ENCODE results near the gene ZBTB4.

The ZBTB4 gene

GRCh38 chr17:7462474-7463371 lies 16.7 kb downstream of the ZBTB4 start:
- TF ChIP-seq SIN3A (IDR thresholded peaks at IDR 0.05; ENCODE audit: borderline replicate concordance, insufficient read depth, low read length): no peak
- 0 out of 2 replicates have a peak, but pooled peaks have one; percentile 5 for TF ChIP-seq POLR2AphosphoS5 (IDR thresholded peaks at IDR 0.05; ENCODE audit: low read depth, low read length)
- no peak for TF ChIP-seq TAF1 (IDR thresholded peaks at IDR 0.05; ENCODE audit: borderline replicate concordance, insufficient read depth, low read length)

GRCh38 chr17:7460850-7461660 lies 18.4 kb downstream of the ZBTB4 start:
- no peak for TF ChIP-seq FOXP2 (optimal IDR thresholded peaks at IDR 0.05; ENCODE audit: borderline replicate concordance, extremely low read depth, extremely low read length, insufficient read depth)
- no peak for TF ChIP-seq TAF1 (IDR thresholded peaks at IDR 0.05; ENCODE audit: borderline replicate concordance, insufficient read depth, low read length)
- no peak for TF ChIP-seq SIN3A (IDR thresholded peaks at IDR 0.05; ENCODE audit: borderline replicate concordance, insufficient read depth, low read length)
- no peak for TF ChIP-seq POLR2AphosphoS5 (IDR thresholded peaks at IDR 0.05; ENCODE audit: low read depth, low read length)
- no peak for TF ChIP-seq REST (IDR thresholded peaks at IDR 0.05; ENCODE audit: insufficient read depth in 1 of 2, low read depth in 2 of 2, low read length in 2 of 2)

- no peak for TF ChIP-seq FOXP2 (optimal IDR thresholded peaks at IDR 0.05; ENCODE audit: borderline replicate concordance, extremely low read depth, extremely low read length, insufficient read depth)
- TF ChIP-seq REST (IDR thresholded peaks at IDR 0.05; ENCODE audit: insufficient read depth in 1 of 2, low read depth in 2 of 2, low read length in 2 of 2): no peak
- TF ChIP-seq POLR2AphosphoS5 (IDR thresholded peaks at IDR 0.05; ENCODE audit: low read depth, low read length): no peak
- TF ChIP-seq SIN3A (IDR thresholded peaks at IDR 0.05; ENCODE audit: borderline replicate concordance, insufficient read depth, low read length): no peak
- no peak for TF ChIP-seq TAF1 (IDR thresholded peaks at IDR 0.05; ENCODE audit: borderline replicate concordance, insufficient read depth, low read length)
Measured at GRCh38 chr17:7459961-7460545, 19.4 kb downstream of the ZBTB4 start.

- TF ChIP-seq POLR2AphosphoS5 (IDR thresholded peaks at IDR 0.05; ENCODE audit: low read depth, low read length) (no peak), FOXP2 (optimal IDR thresholded peaks at IDR 0.05; ENCODE audit: borderline replicate concordance, extremely low read depth, extremely low read length, insufficient read depth) (no peak), REST (IDR thresholded peaks at IDR 0.05; ENCODE audit: insufficient read depth in 1 of 2, low read depth in 2 of 2, low read length in 2 of 2) (no peak)
Measured at GRCh38 chr17:7448461-7448860, 31.0 kb downstream of the ZBTB4 start.

- TF ChIP-seq SIN3A (IDR thresholded peaks at IDR 0.05; ENCODE audit: borderline replicate concordance, insufficient read depth, low read length): no peak
- no peak for TF ChIP-seq POLR2AphosphoS5 (IDR thresholded peaks at IDR 0.05; ENCODE audit: low read depth, low read length)
- no peak for TF ChIP-seq FOXP2 (optimal IDR thresholded peaks at IDR 0.05; ENCODE audit: borderline replicate concordance, extremely low read depth, extremely low read length, insufficient read depth)
- no peak for TF ChIP-seq REST (IDR thresholded peaks at IDR 0.05; ENCODE audit: insufficient read depth in 1 of 2, low read depth in 2 of 2, low read length in 2 of 2)
- no peak for TF ChIP-seq TAF1 (IDR thresholded peaks at IDR 0.05; ENCODE audit: borderline replicate concordance, insufficient read depth, low read length)
Measured at GRCh38 chr17:7445619-7445968, 33.8 kb downstream of the ZBTB4 start.
